GM21737 (cell line): Measurements from ENCODE around the gene SPTBN5.
A peak's percentile ranks its signal among the peaks of the same experiment; 100 is the strongest.
"Not testable (repeated sequence)": the region's sequence is repeated elsewhere in the genome, so short reads cannot be mapped to it uniquely, and the experiment has no call there.

Experiments used
- ATAC-seq: cut with Tn5 transposase; IDR thresholded peaks from one replicate; pipeline ENCODE4 v1.9.1; 2021; ENCODE audit warnings: mild to moderate bottlenecking, moderate library complexity; ENCODE audit not compliant: unreplicated experiment

SPTBN5 gene

GRCh38 chr15:41849204-41849603, 44.6 kb downstream of the SPTBN5 start:
- no peak for ATAC-seq

GRCh38 chr15:41848631-41849030, 45.2 kb downstream of the SPTBN5 start:
- no peak for ATAC-seq

GRCh38 chr15:41847981-41848380, 45.9 kb downstream of the SPTBN5 start:
- ATAC-seq, result no peak

- no peak for ATAC-seq
Measured at GRCh38 chr15:41847206-41847605, 46.6 kb downstream of the SPTBN5 start.

- no peak for ATAC-seq
Measured at GRCh38 chr15:41844814-41845213, 49.0 kb downstream of the SPTBN5 start.

GRCh38 chr15:41843571-41843970, 50.3 kb downstream of the SPTBN5 start:
- ATAC-seq, result no peak

- ATAC-seq, result no peak
Measured at GRCh38 chr15:41842229-41842628, 51.6 kb downstream of the SPTBN5 start.

GRCh38 chr15:41841131-41841530, 52.7 kb downstream of the SPTBN5 start:
- no peak for ATAC-seq

- no peak for ATAC-seq
Measured at GRCh38 chr15:41840673-41841072, 53.2 kb downstream of the SPTBN5 start.

GRCh38 chr15:41839781-41840491, 53.9 kb downstream of the SPTBN5 start:
- no peak for ATAC-seq

GRCh38 chr15:41838400-41838897, 55.4 kb downstream of the SPTBN5 start, which contains the start of gene PLA2G4B:
Gene PLA2G4B, plus strand, starts transcription at chr15:41838847. Its CDS starts 67 bp downstream, at chr15:41838914.
- ATAC-seq, result no peak

- no peak for ATAC-seq
Measured at GRCh38 chr15:41836713-41837454, 57.0 kb downstream of the SPTBN5 start.

GRCh38 chr15:41836073-41836472, 57.8 kb downstream of the SPTBN5 start:
- ATAC-seq, result no peak

- no peak for ATAC-seq
Measured at GRCh38 chr15:41834096-41834495, 59.8 kb downstream of the SPTBN5 start.

GRCh38 chr15:41832875-41833274, 61.0 kb downstream of the SPTBN5 start:
- no peak for ATAC-seq

- no peak for ATAC-seq
Measured at GRCh38 chr15:41832208-41832607, 61.6 kb downstream of the SPTBN5 start.

GRCh38 chr15:41831291-41831690, 62.6 kb downstream of the SPTBN5 start:
- not testable (repeated sequence) for ATAC-seq

GRCh38 chr15:41829959-41830646, 63.8 kb downstream of the SPTBN5 start:
- ATAC-seq, result no peak

- no peak for ATAC-seq
Measured at GRCh38 chr15:41828807-41829141, 65.1 kb downstream of the SPTBN5 start.

- peak; percentile 72 for ATAC-seq
Measured at GRCh38 chr15:41827880-41828806, 65.7 kb downstream of the SPTBN5 start, which contains the start of gene JMJD7. Gene JMJD7, plus strand, starts transcription at chr15:41828092. Its CDS starts 33 bp downstream, at chr15:41828125.
